Stimulated activated CD4-positive, alpha-beta T cell treated with anti-CD3 and anti-CD28 coated beads, Interleukin-4, amount 100 ng/mL, for 24 hours (primary cell): Measurements from ENCODE around the gene TJP2.
A peak's percentile ranks its signal among the peaks of the same experiment; 100 is the strongest.

Source experiments
- DNase-seq: peaks from one replicate; pipeline ENCODE4 v3.0.0-alpha.2; 2020

The TJP2 gene

GRCh38 chr9:69173891-69174615 is at the start of gene TJP2:
TJP2 (plus strand) TSS chr9:69174277; CDS start chr9:69174373, 96 bp downstream.
- DNase-seq = peak; percentile 41

- no peak for DNase-seq
Measured at GRCh38 chr9:69130456-69131441, 43.3 kb upstream of the TJP2 start.

GRCh38 chr9:69131682-69132081 is 42.4 kb upstream of the TJP2 start:
- DNase-seq = no peak

GRCh38 chr9:69132361-69132760 is 41.7 kb upstream of the TJP2 start:
- DNase-seq = no peak

GRCh38 chr9:69134412-69134811 is 39.7 kb upstream of the TJP2 start:
- DNase-seq = no peak

- no peak for DNase-seq
Measured at GRCh38 chr9:69136185-69136584, 37.9 kb upstream of the TJP2 start.

GRCh38 chr9:69136779-69137178 is 37.3 kb upstream of the TJP2 start:
- DNase-seq = no peak

- no peak for DNase-seq
Measured at GRCh38 chr9:69137311-69137710, 36.8 kb upstream of the TJP2 start.

- no peak for DNase-seq
Measured at GRCh38 chr9:69139596-69139995, 34.5 kb upstream of the TJP2 start.

GRCh38 chr9:69140123-69140735 is 33.8 kb upstream of the TJP2 start:
- no peak for DNase-seq

GRCh38 chr9:69141851-69142250 is 32.2 kb upstream of the TJP2 start:
- no peak for DNase-seq

- no peak for DNase-seq
Measured at GRCh38 chr9:69143291-69143690, 30.8 kb upstream of the TJP2 start.

- DNase-seq = no peak
Measured at GRCh38 chr9:69145144-69145715, 28.8 kb upstream of the TJP2 start.

GRCh38 chr9:69147041-69147834 is 26.8 kb upstream of the TJP2 start:
- no peak for DNase-seq

- DNase-seq = no peak
Measured at GRCh38 chr9:69149321-69149807, 24.7 kb upstream of the TJP2 start.

- DNase-seq = no peak
Measured at GRCh38 chr9:69151506-69151905, 22.6 kb upstream of the TJP2 start.

GRCh38 chr9:69153707-69154521 is 20.2 kb upstream of the TJP2 start:
- no peak for DNase-seq

GRCh38 chr9:69155341-69156030 is 18.6 kb upstream of the TJP2 start:
- no peak for DNase-seq

GRCh38 chr9:69157751-69158466 is 16.2 kb upstream of the TJP2 start:
- DNase-seq = no peak

GRCh38 chr9:69158471-69158870 is 15.6 kb upstream of the TJP2 start:
- DNase-seq = no peak
